K562 (cell line): ENCODE measurements around the gene PAK1IP1. TPM values are rescaled to one million over a fixed set of nuclear protein-coding genes. Genes with fewer than 3 reads are reported as not detected.
A peak's percentile ranks its signal among the peaks of the same experiment; 100 is the strongest.

Experiments used
- ASH1L ChIP-seq: fragments of 450-650 bp; IDR thresholded peaks from 2 replicates; pipeline ENCODE4 v1.6.1; 2018; ENCODE audit warnings: borderline replicate concordance, mild to moderate bottlenecking, low read depth; ENCODE audit not compliant: partially characterized antibody
- CC2D1A ChIP-seq: fragments of 450-650 bp; IDR thresholded peaks from 2 replicates; pipeline ENCODE4 v1.6.1; 2017; ENCODE audit warnings: mild to moderate bottlenecking
- HNRNPUL1 ChIP-seq: fragments of 200-400 bp; formaldehyde crosslinking; IDR thresholded peaks from 2 replicates; pipeline ENCODE4 v1.6.1; 2017; ENCODE audit warnings: low read length
- JUND ChIP-seq, 2 experiments: IDR thresholded peaks; 2 replicates in 1 of 2; 3 replicates in 1 of 2; pipeline ENCODE4 v1.6.1; 2011; ENCODE audit warnings: borderline replicate concordance in 2 of 2, low read depth in 2 of 2, low read length in 2 of 2, improper control_type of control experiment in 1 of 2, missing biosample characterization in 1 of 2, missing genetic modification characterization in 1 of 2, missing genetic modification reagents in 1 of 2
- L3MBTL2 ChIP-seq: fragments of 450-650 bp; IDR thresholded peaks from 2 replicates; pipeline ENCODE4 v1.6.1; 2016; ENCODE audit warnings: mild to moderate bottlenecking, moderate library complexity
- MTA2 ChIP-seq: fragments of 450-650 bp; IDR thresholded peaks from 2 replicates; pipeline ENCODE4 v1.6.1; 2016; ENCODE audit warnings: low read depth
- NFIC ChIP-seq: fragments of 450-650 bp; IDR thresholded peaks from 2 replicates; pipeline ENCODE4 v1.6.1; 2017; ENCODE audit warnings: mild to moderate bottlenecking, inconsistent platforms
- NR1H2 ChIP-seq: sonication (generic); formaldehyde crosslinking; IDR thresholded peaks from 2 replicates; pipeline ENCODE4 v1.4.0; 2020; ENCODE audit warnings: mild to moderate bottlenecking, missing genetic modification reagents
- NR2F6 ChIP-seq: fragments of 450-650 bp; formaldehyde crosslinking; IDR thresholded peaks from 2 replicates; pipeline ENCODE4 v1.4.0; 2020; ENCODE audit warnings: mild to moderate bottlenecking
- SIN3A ChIP-seq, 2 experiments: fragments of 150-350 bp in 1 of 2; IDR thresholded peaks; 2 replicates each; pipeline ENCODE4 v1.6.1; 2011 to 2016; ENCODE audit warnings: borderline replicate concordance in 2 of 2, low read depth in 2 of 2, low read length in 2 of 2, mild to moderate bottlenecking in 2 of 2, moderate library complexity in 2 of 2; ENCODE audit not compliant: control insufficient read depth in 1 of 2
- SMAD2 ChIP-seq: fragments of 150-350 bp; IDR thresholded peaks from 2 replicates; pipeline ENCODE4 v1.6.1; 2014; ENCODE audit warnings: low read depth, mild to moderate bottlenecking, low read length
- SRSF9 ChIP-seq: fragments of 200-400 bp; formaldehyde crosslinking; IDR thresholded peaks from 2 replicates; pipeline ENCODE4 v1.6.1; 2017; ENCODE audit warnings: low read depth, low read length, borderline replicate concordance
- TEAD4 ChIP-seq, 2 experiments: sonication (generic) in 1 of 2; formaldehyde crosslinking in 1 of 2; IDR thresholded peaks; 2 replicates each; pipeline versions ENCODE4 v1.6.1 to v1.8.0; 2012 to 2022; ENCODE audit warnings: borderline replicate concordance in 1 of 2, inconsistent platforms in 1 of 2, low read length in 1 of 2, mild to moderate bottlenecking in 1 of 2, missing genetic modification reagents in 1 of 2
- TFAM ChIP-seq: fragments of 250-450 bp; sonication (Bioruptor Pico); conservative IDR thresholded peaks from 2 replicates; pipeline ENCODE4 v1.5.0; 2021; ENCODE audit warnings: mild to moderate bottlenecking, moderate library complexity
- XRCC4 ChIP-seq: IDR thresholded peaks from one replicate; pipeline ENCODE4 v1.6.1; 2011; ENCODE audit not compliant: insufficient read depth, insufficient read length; ENCODE audit errors: extremely low read depth
- ZNF184 ChIP-seq: sonication (generic); formaldehyde crosslinking; IDR thresholded peaks from 2 replicates; pipeline ENCODE4 v1.5.0; 2020; ENCODE audit warnings: missing genetic modification reagents
- ZNF232 ChIP-seq: sonication (generic); formaldehyde crosslinking; IDR thresholded peaks from 2 replicates; pipeline ENCODE4 v1.8.0; 2022; ENCODE audit warnings: mild to moderate bottlenecking, missing genetic modification reagents
- polyA plus RNA-seq, 8 experiments: library from polyadenylated mRNA; depleted of rRNA in 4 of 8; stranded (reverse) in 5 of 8; unstranded in 3 of 8; fragments of >200 nt; fragmentation: Nextera tagmentation in 2 of 8; fragmentation: Illumina TruSeq in 1 of 8; extraction: Ambion mirVana in 2 of 8; extraction: Trizol in 1 of 8; gene quantifications; 2 replicates each; pipeline versions ENCODE4 v1.2.1 to v1.2.3, GENCODE V29; 2011 to 2014; ENCODE audit warnings: inconsistent platforms in 1 of 8, missing spikeins in 1 of 8
- total RNA-seq, 7 experiments: library from RNA; depleted of rRNA in 6 of 7; stranded (reverse); fragments of >200 nt in 6 of 7; fragmentation: Illumina TruSeq in 2 of 7; extraction: Trizol in 2 of 7; gene quantifications; 2 replicates each; pipeline versions ENCODE4 v1.2.1 to v1.2.3, GENCODE V29; 2011 to 2021; ENCODE audit warnings: low replicate concordance in 1 of 7
- TF ChIP-seq, protein P1 (sequence below): sonication (generic); formaldehyde crosslinking; IDR thresholded peaks from 2 replicates; pipeline ENCODE4 v1.8.0; 2022; ENCODE audit warnings: mild to moderate bottlenecking, missing genetic modification reagents
- TF ChIP-seq, protein P2 (sequence below): fragments of 450-650 bp; IDR thresholded peaks from 2 replicates; pipeline ENCODE4 v1.6.1; 2016; ENCODE audit warnings: missing biosample characterization, missing genetic modification characterization
- TF ChIP-seq, protein P3 (sequence below), 3 experiments: IDR thresholded peaks in 2 of 3; conservative IDR thresholded peaks in 1 of 3; 2 replicates each; pipeline ENCODE4 v1.5.1; 2011 to 2012; ENCODE audit warnings: low read length in 3 of 3, mild to moderate bottlenecking in 3 of 3, control low read depth in 2 of 3, improper control_type of control experiment in 1 of 3, inconsistent platforms in 1 of 3, low read depth in 1 of 3, mixed read lengths in 1 of 3, moderate library complexity in 1 of 3; ENCODE audit not compliant: insufficient read depth in 2 of 3
- TF ChIP-seq, protein P4 (sequence below): fragments of 450-650 bp; IDR thresholded peaks from 2 replicates; pipeline ENCODE4 v1.6.1; 2016; ENCODE audit warnings: antibody characterized with exemption

PAK1IP1 gene
- total and polyA plus RNA-seq, 9 of the 15 experiments (the other 6 are each of a cell fraction or from before 2014, with no cell fraction given) = 50.0 to 200 (median 87.0) TPM

DNA sequence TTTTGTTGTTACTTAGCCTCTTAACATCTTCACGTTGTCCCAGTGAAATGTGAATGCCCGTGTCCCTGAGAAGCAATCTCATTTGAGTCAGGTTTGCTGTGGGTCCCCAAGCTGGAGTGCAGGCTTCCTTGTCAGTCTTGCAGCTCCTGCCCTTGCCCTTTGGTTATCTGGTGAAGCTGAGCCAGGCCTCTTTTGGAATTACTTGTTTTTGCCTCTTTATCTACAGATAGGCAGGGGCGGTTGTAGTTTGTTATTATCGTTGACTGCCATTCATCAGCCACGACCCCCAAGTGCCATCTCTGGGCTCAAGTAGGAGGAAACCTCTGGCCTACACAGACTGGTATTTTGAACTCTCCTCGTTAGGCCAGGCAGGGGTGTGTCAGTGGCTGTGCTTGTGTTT, 30.3 kb downstream of the PAK1IP1 start (continued):
- TF ChIP-seq NR2F6 (no peak), XRCC4 (no peak), ZNF232 (CRISPR knock-in tag) (no peak), CC2D1A (no peak; the same call in 1 of the 2 replicates), NR1H2 (CRISPR knock-in tag) (no peak), ASH1L (no peak), MTA2 (no peak), NFIC (peak; percentile 75), L3MBTL2 (no peak), TEAD4 (IDR thresholded peaks at IDR 0.05; ENCODE audit: low read length) (peak; percentile 88), TEAD4 (CRISPR knock-in tag; IDR thresholded peaks at IDR 0.05; ENCODE audit: borderline replicate concordance) (no peak), ZNF184 (no peak), SIN3A (IDR thresholded peaks at IDR 0.05; ENCODE audit: borderline replicate concordance in 2 of 2, control insufficient read depth in 1 of 2, low read depth in 2 of 2, low read length in 2 of 2) (no peak), SMAD2 (no peak), JUND (IDR thresholded peaks at IDR 0.05; ENCODE audit: borderline replicate concordance, low read depth, low read length) (no peak), JUND (tag; IDR thresholded peaks at IDR 0.05; ENCODE audit: borderline replicate concordance, low read depth, low read length) (no peak; the same call in 2 of the 3 replicates), TFAM (CRISPR knock-in tag) (no peak), SRSF9 (no peak), HNRNPUL1 (no peak)
- TF ChIP-seq, protein P1, sequence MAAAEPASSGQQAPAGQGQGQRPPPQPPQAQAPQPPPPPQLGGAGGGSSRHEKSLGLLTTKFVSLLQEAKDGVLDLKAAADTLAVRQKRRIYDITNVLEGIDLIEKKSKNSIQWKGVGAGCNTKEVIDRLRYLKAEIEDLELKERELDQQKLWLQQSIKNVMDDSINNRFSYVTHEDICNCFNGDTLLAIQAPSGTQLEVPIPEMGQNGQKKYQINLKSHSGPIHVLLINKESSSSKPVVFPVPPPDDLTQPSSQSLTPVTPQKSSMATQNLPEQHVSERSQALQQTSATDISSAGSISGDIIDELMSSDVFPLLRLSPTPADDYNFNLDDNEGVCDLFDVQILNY (CRISPR knock-in tag) = no peak
- TF ChIP-seq, protein P2, sequence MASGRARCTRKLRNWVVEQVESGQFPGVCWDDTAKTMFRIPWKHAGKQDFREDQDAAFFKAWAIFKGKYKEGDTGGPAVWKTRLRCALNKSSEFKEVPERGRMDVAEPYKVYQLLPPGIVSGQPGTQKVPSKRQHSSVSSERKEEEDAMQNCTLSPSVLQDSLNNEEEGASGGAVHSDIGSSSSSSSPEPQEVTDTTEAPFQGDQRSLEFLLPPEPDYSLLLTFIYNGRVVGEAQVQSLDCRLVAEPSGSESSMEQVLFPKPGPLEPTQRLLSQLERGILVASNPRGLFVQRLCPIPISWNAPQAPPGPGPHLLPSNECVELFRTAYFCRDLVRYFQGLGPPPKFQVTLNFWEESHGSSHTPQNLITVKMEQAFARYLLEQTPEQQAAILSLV (tag) = no peak
- TF ChIP-seq, protein P3, sequence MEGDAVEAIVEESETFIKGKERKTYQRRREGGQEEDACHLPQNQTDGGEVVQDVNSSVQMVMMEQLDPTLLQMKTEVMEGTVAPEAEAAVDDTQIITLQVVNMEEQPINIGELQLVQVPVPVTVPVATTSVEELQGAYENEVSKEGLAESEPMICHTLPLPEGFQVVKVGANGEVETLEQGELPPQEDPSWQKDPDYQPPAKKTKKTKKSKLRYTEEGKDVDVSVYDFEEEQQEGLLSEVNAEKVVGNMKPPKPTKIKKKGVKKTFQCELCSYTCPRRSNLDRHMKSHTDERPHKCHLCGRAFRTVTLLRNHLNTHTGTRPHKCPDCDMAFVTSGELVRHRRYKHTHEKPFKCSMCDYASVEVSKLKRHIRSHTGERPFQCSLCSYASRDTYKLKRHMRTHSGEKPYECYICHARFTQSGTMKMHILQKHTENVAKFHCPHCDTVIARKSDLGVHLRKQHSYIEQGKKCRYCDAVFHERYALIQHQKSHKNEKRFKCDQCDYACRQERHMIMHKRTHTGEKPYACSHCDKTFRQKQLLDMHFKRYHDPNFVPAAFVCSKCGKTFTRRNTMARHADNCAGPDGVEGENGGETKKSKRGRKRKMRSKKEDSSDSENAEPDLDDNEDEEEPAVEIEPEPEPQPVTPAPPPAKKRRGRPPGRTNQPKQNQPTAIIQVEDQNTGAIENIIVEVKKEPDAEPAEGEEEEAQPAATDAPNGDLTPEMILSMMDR (IDR thresholded peaks at IDR 0.05 in 2 of 3, conservative IDR thresholded peaks at IDR 0.05 in 1 of 3; ENCODE audit: insufficient read depth in 2 of 3, low read depth in 1 of 3, low read length in 3 of 3) = 0 out of 6 replicates have a peak, but pooled peaks of 1 of the 3 experiments have one; percentile 6
- TF ChIP-seq, protein P4, sequence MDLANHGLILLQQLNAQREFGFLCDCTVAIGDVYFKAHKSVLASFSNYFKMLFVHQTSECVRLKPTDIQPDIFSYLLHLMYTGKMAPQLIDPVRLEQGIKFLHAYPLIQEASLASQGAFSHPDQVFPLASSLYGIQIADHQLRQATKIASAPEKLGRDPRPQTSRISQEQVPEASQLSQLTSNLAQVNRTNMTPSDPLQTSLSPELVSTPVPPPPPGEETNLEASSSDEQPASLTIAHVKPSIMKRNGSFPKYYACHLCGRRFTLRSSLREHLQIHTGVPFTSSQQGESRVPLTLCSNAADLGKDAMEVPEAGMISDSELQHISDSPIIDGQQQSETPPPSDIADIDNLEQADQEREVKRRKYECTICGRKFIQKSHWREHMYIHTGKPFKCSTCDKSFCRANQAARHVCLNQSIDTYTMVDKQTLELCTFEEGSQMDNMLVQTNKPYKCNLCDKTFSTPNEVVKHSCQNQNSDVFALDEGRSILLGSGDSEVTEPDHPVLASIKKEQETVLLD = no peak
